ENCODE results near the gene TEX52.

DNA sequence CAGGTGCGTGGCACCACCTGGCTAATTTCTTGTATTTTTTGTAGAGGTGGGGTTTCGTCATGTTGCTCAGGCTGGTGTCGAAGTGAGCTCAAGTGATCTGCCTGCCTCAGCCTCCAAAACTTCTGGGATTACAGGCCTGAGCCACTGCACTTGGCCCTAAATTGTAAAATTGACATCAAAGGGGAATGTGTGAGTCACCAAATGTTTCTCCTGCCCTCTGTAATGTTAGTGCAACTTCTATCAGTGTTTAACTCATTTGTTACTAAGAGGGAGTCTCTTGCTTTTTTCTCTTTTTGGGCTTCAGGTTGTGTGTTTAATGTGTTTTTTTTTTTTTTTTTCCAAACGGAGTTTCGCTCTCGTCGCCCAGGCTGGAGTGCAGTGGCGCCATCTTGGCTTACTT lies 36.2 kb upstream of the TEX52 start:
- TF ChIP-seq, protein P1, sequence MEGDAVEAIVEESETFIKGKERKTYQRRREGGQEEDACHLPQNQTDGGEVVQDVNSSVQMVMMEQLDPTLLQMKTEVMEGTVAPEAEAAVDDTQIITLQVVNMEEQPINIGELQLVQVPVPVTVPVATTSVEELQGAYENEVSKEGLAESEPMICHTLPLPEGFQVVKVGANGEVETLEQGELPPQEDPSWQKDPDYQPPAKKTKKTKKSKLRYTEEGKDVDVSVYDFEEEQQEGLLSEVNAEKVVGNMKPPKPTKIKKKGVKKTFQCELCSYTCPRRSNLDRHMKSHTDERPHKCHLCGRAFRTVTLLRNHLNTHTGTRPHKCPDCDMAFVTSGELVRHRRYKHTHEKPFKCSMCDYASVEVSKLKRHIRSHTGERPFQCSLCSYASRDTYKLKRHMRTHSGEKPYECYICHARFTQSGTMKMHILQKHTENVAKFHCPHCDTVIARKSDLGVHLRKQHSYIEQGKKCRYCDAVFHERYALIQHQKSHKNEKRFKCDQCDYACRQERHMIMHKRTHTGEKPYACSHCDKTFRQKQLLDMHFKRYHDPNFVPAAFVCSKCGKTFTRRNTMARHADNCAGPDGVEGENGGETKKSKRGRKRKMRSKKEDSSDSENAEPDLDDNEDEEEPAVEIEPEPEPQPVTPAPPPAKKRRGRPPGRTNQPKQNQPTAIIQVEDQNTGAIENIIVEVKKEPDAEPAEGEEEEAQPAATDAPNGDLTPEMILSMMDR (IDR thresholded peaks at IDR 0.05): no peak
- no peak for TF ChIP-seq POLR2A (IDR thresholded peaks at IDR 0.05)
